HG03442 (cell line): ENCODE measurements around the gene SEC14L1.
"Not testable (repeated sequence)": the region's sequence is repeated elsewhere in the genome, so short reads cannot be mapped to it uniquely, and the experiment has no call there.

Source experiments
- ATAC-seq: cut with Tn5 transposase; IDR thresholded peaks from one replicate; pipeline ENCODE4 v1.9.1; 2021; ENCODE audit warnings: mild to moderate bottlenecking, moderate library complexity; ENCODE audit not compliant: unreplicated experiment

SEC14L1 gene

DNA sequence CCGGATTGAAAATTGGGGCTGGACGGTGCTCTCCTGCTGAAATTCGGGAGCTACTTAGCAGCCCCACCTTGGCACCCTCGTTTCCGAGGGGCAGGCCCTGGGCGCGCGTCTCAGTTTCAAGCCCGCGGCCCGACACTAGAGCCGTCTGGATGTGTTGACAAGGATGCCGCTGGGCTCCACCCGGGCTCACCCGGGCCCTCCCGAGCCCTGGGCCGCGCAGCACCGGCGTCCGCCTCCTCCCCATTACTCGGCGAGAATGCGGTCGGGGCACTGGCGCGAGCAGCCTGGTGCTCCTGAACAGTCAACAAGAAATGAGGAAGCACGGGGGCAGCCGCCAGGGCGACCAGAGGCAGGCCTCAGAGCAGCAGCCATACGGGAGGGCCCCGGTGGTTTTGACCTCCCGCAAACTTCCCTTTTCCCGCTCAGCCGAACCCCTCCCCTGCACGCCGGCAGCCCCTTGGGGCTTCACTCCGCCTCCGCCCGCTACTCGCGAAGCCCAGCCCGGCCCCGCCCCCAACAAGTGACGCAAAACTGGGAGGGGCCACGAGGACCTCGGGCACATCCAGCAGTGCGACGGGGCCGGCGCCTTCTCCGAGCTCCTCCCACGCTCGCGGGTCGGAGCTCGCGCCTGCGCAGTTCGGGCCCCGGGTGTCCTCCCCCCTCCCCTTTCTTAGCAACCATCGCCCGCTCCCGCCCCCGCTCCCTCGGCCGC, 447 bp upstream of the SEC14L1 start:
- peak; percentile 78 for ATAC-seq

DNA sequence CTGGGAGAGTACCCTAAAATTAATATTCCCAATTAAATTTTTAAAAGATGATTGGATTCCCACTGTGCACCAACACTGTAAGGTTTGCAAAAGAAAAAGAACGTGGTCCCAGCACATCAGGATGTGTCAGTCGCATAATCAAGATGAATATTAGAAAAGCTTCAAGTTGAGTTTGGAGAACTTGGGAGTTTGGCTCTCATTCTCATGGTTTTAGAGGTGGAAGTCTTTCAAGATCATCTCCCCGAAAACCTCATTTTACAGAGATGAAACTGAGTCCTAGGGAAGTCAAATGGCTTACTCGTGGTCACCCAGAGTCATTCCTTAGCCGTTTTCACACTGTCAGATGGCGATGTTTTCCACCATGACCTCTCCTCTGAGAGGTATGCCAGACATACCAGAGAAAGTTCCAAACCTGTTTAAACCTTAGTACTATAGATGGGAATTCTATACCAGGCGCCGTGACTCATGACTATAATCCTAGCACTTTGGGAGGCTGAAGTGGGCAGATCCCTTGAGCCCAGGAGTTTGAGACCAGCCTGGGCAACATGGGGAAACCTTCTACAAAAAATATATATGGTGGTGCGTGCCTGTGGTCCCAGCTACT, 1.2 kb downstream of the SEC14L1 start:
- no peak for ATAC-seq

DNA sequence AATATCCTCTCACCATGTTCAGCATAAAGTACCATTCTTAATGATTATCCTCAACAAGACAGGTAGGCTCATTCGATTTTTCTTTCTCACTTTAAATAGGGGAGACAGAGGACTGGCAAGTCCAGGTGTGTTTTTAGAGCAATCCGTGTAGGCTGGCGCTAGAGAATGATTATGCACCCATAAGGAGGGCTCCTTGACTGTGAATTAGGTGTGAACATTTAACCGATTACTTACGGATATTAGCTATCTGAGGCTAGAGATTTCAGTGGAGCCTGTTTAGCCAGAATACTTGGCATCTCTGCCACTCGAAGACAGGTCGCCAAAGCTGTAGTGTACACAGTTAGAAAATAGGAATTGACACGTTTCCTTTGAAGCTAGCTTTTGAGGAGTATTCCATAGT, 1.9 kb downstream of the SEC14L1 start:
- no peak for ATAC-seq

DNA sequence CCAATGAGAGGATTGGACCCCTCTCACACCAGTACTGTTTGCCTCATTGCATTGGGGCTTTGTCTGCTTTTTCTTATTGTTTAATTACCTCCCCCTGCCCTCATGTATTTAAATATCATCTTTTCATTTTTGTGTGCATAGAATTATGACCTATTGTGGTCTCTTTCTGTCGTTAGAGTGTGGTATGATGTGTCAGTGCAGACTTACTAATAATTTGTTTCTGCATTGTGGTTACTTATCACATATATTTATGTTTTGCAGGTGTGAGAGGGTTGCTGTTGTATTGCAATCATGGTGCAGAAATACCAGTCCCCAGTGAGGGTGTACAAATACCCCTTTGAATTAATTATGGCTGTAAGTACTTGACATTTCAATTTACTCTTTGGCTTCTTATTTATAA, 2.5 kb downstream of the SEC14L1 start:
- no peak for ATAC-seq

DNA sequence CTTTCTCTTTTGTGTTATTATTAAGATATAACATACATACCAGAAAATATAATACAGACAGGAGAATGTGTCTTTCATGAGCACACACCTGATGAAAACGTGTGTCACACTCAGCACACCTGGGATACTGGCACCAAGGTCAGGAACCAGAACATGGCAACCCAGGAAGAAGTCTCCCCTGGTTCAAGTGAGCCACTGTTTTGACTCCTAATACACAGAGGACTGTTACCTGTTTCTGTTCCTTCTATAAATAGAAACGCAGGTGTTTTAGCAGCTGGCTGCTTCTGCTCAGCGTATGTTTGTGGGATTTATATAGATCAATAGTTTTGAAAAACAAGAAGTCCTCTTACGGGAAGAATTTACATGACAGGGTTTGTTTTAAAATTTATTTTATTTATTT, 3.5 kb downstream of the SEC14L1 start:
- ATAC-seq, result no peak

DNA sequence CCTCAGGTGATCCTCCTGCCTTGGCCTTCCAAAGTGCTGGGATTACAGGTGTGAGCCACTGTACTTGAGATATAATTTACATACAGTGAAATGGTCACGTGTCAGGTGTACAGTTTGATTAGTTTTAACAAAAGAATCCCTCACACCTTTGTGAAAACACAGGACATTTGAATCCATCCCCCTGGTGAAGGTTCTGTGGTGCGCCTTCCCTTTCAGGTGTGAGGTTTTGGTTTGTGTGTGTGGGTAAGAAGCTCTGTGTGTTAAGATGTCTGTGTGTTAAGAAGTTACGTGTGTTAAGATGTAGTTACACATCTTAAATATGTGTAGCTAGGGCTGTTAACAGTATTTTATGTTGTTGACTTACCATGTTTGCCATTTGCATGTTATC, 4.4 kb downstream of the SEC14L1 start:
- no peak for ATAC-seq

DNA sequence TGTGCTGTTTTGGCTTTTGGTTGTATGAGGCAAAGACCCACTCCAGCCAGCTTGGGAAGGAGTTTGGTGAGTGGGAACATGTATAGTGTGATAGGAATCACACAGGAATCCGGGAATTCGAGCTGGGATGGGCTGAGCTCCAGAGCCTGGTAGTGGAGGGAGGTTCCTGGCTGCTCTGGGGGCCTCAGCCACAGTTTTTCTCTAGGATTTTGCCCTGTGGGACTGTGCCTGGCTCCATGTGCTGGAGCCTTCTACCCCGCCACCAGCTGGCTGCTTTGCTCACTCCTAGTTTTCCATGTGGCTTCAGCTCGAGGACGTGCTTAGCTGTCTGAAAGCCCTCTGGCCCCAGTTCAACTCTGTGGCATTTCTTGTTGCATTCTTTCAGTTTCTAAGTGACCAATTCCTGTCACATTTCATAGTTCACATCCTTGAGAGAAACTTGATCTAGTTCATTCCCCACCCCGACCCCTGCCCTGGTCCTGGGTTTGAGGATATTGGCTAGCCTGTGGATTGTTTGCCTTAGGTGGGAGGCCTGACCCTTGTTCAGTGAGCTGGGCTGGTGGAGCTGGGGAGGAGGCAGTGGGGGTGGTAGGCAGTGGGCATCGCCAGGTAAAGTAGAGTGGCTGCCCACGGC, 5.0 kb downstream of the SEC14L1 start:
- ATAC-seq, result no peak

DNA sequence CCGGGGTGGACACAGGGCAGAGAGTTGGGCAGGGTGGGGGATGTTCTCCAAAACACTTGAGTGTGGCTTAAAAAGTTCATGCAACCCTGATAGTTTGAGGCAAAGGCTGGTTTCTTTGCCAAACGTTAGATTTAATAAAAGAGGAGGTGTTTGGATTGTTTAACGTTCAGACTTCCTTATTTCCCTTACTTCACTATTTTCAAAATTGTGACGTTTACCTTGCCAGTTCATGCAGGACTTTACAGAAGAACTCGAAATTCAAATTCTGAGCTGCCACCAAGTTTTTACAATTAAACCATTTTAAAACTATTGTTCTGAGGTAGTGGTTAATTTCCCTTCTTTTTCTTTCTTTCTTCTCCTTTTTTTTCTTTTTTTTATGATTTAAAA, 5.5 kb downstream of the SEC14L1 start:
- no peak for ATAC-seq

DNA sequence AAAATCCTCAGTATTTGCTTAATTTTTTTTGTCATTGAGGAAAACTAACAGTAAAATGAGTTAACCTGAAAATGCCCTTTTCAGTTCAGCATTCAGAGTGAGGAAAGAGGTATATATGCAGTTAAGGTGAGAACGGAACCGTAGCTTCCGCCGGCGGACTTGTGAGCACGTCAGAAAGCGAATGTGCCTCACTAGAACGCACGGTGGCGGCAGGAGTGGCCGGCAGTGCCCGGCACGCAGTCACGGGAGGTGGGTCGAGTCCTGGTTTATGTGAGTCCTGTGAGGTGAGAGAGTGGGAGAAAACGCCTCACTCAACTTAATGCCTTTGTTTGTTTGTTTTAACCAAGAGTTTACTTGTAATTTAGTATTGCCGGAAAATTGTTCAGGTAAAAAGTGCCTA, 6.1 kb downstream of the SEC14L1 start:
- no peak for ATAC-seq

DNA sequence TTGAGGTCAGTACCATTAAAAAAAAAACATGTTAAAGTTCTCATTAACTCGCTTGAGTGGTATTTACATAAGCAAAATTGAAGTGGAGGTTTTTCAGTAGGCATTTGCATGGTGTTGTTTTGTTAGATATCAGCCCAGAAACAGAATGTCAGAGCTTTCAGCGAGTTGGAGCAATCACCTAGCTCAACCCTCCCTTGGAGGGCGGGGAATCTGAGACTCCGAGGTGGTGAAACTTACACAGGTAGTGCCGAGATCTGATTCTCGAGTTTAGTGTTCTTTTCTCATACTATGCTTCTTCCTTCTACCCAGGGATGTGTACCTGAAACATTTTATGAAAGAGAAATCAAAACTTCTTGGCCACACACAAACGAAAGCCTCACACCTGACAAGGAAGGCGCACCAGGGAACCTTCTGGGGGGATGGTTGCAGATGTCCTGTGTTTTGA, 6.6 kb downstream of the SEC14L1 start:
- peak; percentile 59 for ATAC-seq

DNA sequence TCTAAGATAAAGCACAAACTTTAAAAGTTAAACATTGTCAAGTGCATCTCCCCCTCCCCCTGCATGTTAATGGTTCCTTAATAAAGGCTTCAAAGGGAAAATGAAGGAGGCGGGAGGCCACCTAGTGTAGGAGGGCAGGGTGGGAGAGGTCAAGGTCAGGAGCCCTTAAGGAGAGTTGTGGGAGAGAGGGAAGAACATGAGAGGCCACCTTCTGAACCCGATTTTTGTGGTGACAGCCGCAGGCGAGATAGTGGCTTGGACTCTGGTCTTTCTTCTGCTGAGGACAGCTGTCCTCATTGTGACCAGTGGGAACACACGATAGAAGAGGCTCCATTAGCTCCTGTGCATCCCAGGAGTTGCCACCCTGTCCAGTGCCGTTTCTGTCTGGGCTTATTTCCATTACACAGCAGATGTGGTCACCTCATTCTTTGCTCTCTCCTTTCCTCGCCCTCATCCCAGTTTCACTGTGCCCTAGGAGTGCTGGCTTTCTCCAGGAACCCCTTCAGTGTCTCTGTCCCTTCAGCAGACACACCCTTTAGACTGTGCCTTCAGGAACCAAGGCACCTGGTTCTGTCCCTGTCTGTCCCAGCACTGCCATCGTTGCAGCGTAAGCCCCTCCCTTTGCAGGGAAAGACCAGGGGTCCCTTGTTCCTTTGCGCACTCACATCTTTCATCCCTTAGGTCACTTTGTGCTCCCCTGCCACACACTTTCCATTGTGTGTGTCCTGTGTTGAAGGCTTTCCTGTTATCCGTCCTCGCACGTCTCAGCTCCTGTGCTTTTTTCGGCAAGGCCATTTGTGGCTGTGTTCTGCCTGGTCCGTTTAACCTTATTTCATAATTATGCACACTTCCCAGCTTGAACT, 7.5 kb downstream of the SEC14L1 start:
- no peak for ATAC-seq

DNA sequence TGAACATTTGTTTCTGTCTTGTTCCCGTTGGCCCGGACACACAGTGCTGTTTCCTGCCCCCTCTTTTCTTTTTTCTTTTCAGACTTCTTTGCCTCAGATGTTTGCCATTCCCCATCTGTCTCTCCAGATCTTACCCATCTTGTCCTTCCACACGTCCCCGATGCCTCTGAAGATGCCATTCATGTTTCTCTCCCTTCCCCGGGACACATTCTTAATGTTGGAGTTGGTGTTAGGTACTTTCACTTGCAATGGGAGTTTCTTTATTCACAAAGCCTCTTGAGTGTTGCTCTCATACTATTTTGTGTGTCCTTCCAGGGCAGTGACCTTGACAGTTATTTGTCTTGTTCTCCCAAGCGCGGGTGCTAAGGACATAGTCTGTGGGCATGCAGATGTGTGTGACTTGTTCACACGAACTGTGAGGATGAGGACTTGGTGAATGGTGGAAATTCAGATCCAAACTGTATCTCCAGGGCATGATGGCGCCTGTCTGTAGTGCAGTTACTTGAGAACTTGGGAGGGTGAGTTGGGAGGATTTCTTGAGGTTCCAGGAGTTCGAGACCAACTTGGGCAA, 8.3 kb downstream of the SEC14L1 start:
- no peak for ATAC-seq

DNA sequence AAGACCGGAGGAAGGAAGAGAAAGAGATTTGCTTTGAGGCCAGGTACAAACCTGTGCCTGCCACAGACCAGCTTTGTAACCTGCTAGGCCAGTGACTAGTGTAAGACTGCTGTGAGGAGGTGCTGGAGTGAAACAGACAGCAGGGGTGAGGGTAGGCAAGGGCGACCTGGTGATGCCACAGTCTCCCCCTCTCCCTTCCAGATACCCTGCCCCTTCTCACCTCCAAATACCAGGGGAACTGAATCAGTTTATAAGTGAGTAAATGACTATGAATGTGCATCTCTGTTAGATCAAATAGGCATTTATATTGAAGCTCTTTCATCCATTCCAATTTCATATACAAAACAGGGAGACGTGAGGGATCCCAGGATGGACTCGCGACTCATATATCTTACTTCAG, 9.4 kb downstream of the SEC14L1 start:
- no peak for ATAC-seq

DNA sequence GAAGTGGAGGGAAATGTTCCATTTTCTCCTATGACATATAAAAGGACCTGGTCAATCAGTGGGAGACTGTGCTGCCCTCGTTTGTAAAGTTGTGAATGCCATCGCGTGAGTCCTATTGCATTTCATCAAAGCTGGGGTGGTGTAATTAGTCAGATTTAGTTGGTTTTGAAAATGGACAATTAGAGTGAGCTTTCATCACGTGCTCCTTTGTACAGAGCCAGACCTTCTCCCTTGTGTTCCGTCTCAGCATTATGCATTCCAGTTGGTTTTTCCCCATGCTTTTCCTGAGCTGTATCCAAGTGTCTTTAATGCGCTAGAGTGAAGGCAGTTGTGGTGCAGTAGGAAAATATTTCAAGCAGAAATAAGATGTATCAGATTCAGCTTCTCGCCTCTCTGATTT, 10.4 kb downstream of the SEC14L1 start:
- no peak for ATAC-seq

DNA sequence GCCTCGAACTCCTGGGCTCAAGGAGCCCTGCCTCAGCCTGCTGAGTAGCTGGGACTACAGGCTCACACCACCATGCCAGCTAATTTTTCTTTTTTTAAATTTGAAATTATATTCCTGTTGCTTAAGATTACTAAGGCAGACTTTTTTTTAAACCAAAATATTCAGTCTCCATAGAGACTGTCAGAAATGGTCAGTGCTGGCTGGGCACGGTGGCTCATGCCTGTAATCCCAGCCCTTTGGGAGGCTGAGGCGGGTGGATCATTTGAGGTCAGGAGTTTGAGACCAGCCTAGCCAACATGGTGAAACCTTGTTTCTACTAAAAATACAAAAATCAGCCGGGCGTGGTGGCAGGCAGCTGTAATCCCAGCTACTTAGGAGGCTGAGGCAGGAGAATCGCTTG, 11.3 kb downstream of the SEC14L1 start:
- not testable (repeated sequence) for ATAC-seq

DNA sequence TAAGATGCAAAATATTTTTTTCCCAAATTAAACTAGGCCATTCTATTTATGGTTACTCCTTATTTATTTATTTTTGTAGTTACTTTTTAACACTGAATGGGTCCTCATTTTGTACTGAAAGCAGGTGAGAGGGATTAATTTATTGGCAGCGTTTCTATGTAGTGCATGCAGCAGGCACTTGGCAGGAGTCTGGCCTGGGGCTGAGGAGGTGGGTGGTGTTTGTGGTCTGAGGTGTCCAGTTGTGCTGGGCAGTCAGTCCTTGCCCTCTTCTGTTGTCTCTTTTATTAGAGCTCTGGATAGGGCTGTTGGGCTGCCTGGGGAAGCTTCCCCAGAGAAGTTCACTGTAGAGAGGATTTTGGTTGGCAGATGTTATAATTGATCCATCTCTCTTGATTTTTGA, 12.7 kb downstream of the SEC14L1 start:
- no peak for ATAC-seq

DNA sequence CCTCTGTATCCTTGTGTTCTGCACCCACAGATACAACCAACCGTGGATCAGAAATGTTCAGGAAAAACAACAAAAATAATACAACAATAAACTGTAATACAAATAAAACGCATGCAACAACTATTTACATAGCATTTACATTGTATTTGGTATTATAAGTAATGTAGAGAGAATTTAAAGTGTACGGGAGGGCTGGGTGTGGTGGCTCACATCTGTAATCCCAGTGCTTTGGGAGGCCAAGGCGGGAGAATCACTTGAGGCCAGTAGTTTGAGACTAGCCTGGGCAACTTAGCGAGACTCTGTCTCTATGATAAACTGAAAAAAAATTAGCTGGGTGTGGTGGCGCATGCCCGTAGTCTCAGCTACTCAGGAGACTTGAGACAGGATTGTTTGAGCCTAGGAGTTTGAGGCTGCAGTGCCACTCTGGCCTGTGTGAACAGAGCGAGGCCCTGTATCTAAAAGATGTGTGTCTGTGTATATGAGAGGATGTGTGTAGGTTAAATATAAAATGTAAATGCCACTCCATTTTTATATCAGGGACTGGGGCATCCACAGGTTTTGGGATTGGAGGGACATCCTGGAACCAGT, 13.3 kb downstream of the SEC14L1 start:
- no peak for ATAC-seq

DNA sequence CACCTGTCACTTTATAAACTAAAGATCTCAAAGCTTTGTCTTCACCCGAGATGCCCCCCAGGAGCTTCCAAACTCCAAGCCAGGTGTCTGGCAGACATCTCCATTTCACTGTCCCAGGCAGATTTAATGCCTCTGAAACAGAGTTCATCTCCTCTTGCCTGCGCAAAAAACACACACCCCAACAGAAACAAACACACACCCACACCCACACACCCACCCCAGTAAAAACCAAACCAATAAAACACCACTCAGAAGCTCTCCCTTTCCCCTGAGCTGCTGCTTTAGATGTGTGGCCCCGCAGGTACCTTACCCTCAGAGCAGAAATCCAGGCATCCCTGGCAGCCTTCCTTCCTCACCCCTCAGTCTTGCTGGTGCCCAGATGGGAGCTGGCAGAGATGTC, 14.4 kb downstream of the SEC14L1 start:
- ATAC-seq, result no peak

DNA sequence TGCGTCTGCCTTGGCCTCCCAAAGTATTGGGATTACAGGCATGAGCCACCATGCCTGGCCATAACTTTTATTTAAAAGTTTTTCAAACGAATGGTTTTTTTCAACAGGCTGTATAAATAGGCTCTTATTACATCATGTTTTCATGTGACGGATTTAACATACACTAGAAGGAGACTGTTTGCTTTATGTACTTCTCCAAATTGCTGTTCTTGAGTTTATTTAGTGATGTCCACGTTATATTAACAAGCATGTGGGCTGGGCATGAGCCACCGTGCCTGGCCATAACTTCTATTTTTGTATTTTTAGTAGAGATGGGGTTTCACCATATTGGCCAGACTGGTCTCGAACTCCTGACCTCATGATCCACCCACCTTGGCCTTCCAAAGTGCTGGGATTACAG, 17.0 kb downstream of the SEC14L1 start:
- not testable (repeated sequence) for ATAC-seq

DNA sequence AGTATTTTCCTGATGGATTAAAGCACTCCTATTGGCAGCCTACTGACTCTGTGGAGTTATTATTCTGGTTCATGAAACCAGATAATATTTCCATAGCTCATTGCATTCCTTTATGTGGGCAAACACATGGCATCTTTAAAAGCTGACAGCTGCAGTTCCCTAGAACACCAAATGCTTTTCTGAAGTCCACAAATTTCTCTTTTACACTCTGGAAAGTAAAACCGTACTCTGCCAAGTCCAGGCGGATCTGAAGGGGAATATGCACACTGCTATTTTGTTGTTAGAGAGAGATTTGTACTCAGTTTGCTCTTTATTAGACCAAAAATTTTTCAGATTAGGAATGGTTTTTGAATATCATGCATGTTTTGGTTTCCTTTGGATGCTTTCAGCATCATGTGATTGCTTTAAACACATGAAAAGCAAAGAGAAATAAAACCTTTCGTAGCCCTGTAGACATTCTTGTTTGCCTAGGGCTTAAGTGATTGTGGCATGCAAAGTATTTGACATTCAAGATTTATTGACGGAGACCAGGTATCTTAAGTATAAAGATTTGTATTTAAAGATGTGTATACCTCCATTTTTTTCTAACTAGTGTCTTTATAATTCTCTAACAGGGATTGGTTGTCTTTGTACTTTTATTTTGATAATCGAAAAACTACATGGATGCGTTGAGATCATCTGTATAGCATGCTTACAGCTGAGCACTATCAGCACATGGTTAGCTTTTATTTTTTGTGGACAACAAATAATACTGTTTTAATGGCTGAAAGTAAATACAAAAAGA, 19.5 kb downstream of the SEC14L1 start:
- no peak for ATAC-seq
